LNCAP (cell line): ENCODE measurements around the gene STK38L.

Source experiments
- TF ChIP-seq, protein P1 (sequence below): fragments of 450-650 bp; IDR thresholded peaks from 2 replicates; pipeline ENCODE4 v1.5.1; 2017; ENCODE audit warnings: mild to moderate bottlenecking

The STK38L gene

GRCh38 chr12:27208414-27208750, 35.7 kb upstream of the STK38L start:
- TF ChIP-seq, protein P1, sequence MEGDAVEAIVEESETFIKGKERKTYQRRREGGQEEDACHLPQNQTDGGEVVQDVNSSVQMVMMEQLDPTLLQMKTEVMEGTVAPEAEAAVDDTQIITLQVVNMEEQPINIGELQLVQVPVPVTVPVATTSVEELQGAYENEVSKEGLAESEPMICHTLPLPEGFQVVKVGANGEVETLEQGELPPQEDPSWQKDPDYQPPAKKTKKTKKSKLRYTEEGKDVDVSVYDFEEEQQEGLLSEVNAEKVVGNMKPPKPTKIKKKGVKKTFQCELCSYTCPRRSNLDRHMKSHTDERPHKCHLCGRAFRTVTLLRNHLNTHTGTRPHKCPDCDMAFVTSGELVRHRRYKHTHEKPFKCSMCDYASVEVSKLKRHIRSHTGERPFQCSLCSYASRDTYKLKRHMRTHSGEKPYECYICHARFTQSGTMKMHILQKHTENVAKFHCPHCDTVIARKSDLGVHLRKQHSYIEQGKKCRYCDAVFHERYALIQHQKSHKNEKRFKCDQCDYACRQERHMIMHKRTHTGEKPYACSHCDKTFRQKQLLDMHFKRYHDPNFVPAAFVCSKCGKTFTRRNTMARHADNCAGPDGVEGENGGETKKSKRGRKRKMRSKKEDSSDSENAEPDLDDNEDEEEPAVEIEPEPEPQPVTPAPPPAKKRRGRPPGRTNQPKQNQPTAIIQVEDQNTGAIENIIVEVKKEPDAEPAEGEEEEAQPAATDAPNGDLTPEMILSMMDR, result no peak

GRCh38 chr12:27209257-27209910, 34.7 kb upstream of the STK38L start:
- TF ChIP-seq, protein P1, result no peak

- TF ChIP-seq, protein P1, result no peak
Measured at GRCh38 chr12:27210187-27210586, 33.9 kb upstream of the STK38L start.

DNA sequence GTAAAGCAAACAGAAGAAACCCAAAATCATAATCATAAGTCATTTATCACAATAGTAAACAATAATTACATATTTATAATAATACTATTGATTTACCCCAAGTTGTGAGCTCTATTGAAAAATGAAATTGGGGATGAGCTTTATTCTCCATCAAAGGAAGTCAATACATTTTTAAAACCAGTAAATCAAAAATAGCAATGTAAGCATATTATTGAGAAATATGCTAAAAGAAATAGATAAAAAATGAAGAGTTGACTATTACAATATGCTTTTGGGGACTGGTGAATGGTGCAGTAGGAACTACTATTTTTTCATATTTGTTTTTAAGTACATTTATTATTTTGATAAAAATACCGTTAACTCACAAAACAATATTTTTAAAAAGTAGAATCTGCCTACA, 31.2 kb upstream of the STK38L start:
- TF ChIP-seq, protein P1, result no peak

DNA sequence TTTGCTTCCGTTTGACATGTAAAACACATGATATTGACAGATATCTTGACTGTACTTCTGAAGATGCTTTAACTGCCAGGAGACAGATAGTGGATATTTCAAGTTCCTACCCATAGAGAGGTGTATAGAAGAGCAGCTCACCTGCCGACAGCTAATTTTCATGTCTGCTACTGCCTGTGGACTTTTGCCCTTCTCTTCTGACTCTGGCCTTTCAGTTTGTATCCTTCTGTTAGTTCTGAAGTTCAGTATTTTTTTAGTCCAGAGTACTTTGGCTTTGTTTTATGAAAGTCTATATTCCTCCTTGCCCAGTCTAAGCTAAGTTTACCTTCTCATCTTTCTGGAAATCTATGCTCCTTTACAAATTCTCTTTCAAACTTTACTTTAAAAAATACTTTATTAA, 30.8 kb upstream of the STK38L start:
- TF ChIP-seq, protein P1, result no peak

DNA sequence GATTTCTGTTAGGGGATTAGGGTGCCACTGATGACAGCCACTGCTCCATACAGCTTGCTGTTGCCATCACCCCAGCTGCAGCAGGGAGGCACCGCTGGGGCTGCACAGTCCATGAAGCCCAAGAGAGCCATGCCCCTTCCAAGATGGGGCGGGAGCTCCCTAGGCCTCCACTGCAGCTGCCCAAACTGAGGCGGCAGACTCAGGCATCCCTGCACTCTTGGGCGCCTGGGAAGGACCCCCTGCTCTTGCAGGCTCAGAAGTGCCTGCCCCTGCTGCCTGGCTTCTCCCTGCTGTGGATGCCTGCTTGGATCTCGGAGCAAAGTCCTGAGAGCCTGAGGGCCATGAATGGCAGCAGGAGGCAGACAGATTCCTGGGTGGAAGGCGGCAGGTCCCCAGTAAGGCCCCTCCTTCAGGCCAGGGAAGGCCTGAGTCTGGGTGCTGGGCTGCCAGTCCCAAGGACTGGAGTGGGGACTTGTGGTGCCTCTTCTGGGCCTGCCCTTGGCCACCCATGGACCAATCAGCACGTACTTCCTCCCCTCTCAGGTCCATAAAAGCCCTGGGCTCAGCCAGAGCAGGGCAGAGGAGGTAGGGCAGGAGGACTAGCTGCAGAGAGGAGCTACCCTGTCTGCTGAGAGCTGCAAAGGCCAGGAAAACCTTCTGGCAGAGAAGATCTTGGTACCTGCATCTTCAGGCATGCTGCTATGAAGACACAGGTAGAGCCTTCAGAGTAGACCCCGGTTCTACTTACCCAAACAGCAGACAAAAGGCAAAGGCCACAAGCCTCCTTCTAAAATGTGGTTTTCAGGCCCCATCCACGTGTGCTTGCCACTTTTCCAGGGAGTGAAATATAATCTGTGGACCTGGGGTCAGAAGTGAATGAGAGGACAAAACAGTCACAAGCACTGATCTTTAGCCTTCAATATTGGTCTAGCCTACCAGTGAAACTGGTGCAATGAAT, 30.0 kb upstream of the STK38L start:
- TF ChIP-seq, protein P1, result no peak

DNA sequence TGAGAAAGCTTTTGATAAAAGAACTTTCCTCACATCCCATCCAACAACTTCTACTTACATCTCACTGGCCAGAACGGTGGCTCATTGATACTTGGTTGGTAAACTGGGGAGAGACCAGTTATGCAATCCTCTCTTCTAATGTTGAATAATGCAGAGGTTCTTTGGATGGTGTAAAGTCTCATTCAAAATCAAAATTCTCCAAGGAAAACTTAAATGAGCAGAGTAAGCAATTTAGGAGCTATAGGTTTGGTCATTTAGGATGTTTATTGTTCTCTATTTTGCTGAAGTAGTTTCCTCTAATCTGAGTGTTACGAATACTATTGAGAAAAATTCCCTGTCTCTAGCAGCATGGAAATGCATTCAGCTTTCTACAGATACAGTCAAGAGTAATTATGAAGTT, 26.5 kb upstream of the STK38L start:
- TF ChIP-seq, protein P1, result no peak
